SH-SY5Y (cell line): Measurements from ENCODE around the gene GJB4.

Source experiments
- GATA2 ChIP-seq: IDR thresholded peaks from 2 replicates; pipeline ENCODE4 v1.6.1; 2011; ENCODE audit warnings: mild to moderate bottlenecking, low read depth, low read length
- GATA3 ChIP-seq: IDR thresholded peaks from 2 replicates; pipeline ENCODE4 v1.6.1; 2011; ENCODE audit warnings: low read depth, mild to moderate bottlenecking, low read length, moderate library complexity

- TF ChIP-seq GATA2 (no peak), GATA3 (no peak)
Observed at GRCh38 chr1:34715139-34715538, 44.4 kb upstream of the GJB4 start.
